PC-3 (cell line): Measurements from ENCODE around the gene FBXO44. TPM values are rescaled to one million over a fixed set of nuclear protein-coding genes. Genes with fewer than 3 reads are reported as not detected.

Experiments
- ATAC-seq: fragments of 200-7000 bp; cut with Tn5 transposase; 2 replicates; pipeline ENCODE4 v1.9.1; 2020; ENCODE audit warnings: mild to moderate bottlenecking, moderate library complexity
- BruUV-seq: library from RNA; stranded (reverse); fragments of 400-500 nt; replicated peaks from 2 replicates; lab custom pipeline; 2021; lab: Mats Ljungman, UMichigan
- CTCF ChIA-PET: fragments of 300-600 bp; sonication (Branson Sonifier 250); formaldehyde crosslinking; loops from one replicate; lab custom pipeline; 2022; ENCODE audit warnings: antibody characterized with exemption; lab: Charles Lee
- POLR2A ChIA-PET: fragments of 300-600 bp; sonication (Branson Sonifier 250); formaldehyde crosslinking; loops from one replicate; lab custom pipeline; 2022; ENCODE audit warnings: antibody characterized with exemption; ENCODE audit not compliant: unreplicated experiment; lab: Charles Lee
- DNase-seq: peaks from one replicate; pipeline ENCODE4 v3.0.0-alpha.2; 2015
- H2AFZ ChIP-seq: fragments of 300-600 bp; sonication (generic); 2 replicates; pipeline ENCODE4 v1.6.0; 2016; ENCODE audit warnings: antibody characterized with exemption, low read length
- H3F3A ChIP-seq: fragments of 300-600 bp; sonication (generic); one replicate; pipeline ENCODE4 v1.6.0; 2017; ENCODE audit warnings: antibody characterized with exemption, low read length, control low read depth, mild to moderate bottlenecking; ENCODE audit not compliant: unreplicated experiment
- H3K27ac ChIP-seq: fragments of 300-600 bp; sonication (generic); 2 replicates; pipeline ENCODE4 v1.5.1; 2016; ENCODE audit warnings: mild to moderate bottlenecking, low read length
- H3K27me3 ChIP-seq: fragments of 300-600 bp; sonication (generic); 2 replicates; pipeline ENCODE4 v1.6.1; 2016; ENCODE audit warnings: low read length, mixed read lengths
- H3K36me3 ChIP-seq: fragments of 300-600 bp; sonication (generic); 2 replicates; pipeline ENCODE4 v1.6.1; 2016; ENCODE audit warnings: low read depth, mixed run types, low read length, mixed read lengths
- H3K4me1 ChIP-seq: fragments of 300-600 bp; sonication (generic); 2 replicates; pipeline ENCODE4 v1.5.1; 2016; ENCODE audit warnings: low read length; ENCODE audit not compliant: insufficient read depth
- H3K4me2 ChIP-seq: fragments of 300-600 bp; sonication (generic); 2 replicates; pipeline ENCODE4 v1.6.0; 2016; ENCODE audit warnings: low read length
- H3K4me3 ChIP-seq: fragments of 300-600 bp; sonication (generic); 2 replicates; pipeline ENCODE4 v1.5.1; 2016; ENCODE audit warnings: mild to moderate bottlenecking, low read length, mixed read lengths
- H3K79me2 ChIP-seq: fragments of 300-600 bp; sonication (generic); 2 replicates; pipeline ENCODE4 v1.6.1; 2017; ENCODE audit warnings: low read length, mixed read lengths
- H3K9ac ChIP-seq: fragments of 300-600 bp; sonication (generic); 2 replicates; pipeline ENCODE4 v1.6.0; 2016; ENCODE audit warnings: mild to moderate bottlenecking, low read length
- H3K9me2 ChIP-seq: fragments of 300-600 bp; sonication (generic); replicated peaks from 2 replicates; pipeline ENCODE4 v1.6.1; 2016; ENCODE audit warnings: mixed run types, low read length, mixed read lengths
- H3K9me3 ChIP-seq: fragments of 300-600 bp; sonication (generic); 2 replicates; pipeline ENCODE4 v1.6.1; 2016; ENCODE audit warnings: low read length, mixed read lengths
- H4K20me1 ChIP-seq: fragments of 300-600 bp; sonication (generic); 2 replicates; pipeline ENCODE4 v1.6.1; 2016; ENCODE audit warnings: low read length, mixed read lengths
- CTCF ChIP-seq: fragments of 300-600 bp; sonication (generic); conservative IDR thresholded peaks from 2 replicates; pipeline ENCODE4 v1.5.1; 2017; ENCODE audit warnings: antibody characterized with exemption, low read depth, mild to moderate bottlenecking, low read length
- EZH2 ChIP-seq: fragments of 300-600 bp; sonication (generic); IDR thresholded peaks from one replicate; pipeline ENCODE4 v1.6.1; 2017; ENCODE audit warnings: antibody characterized with exemption, mild to moderate bottlenecking, low read length; ENCODE audit not compliant: unreplicated experiment
- EZH2phosphoT487 ChIP-seq: fragments of 300-600 bp; sonication (generic); IDR thresholded peaks from 2 replicates; pipeline ENCODE4 v1.6.1; 2018; ENCODE audit warnings: mild to moderate bottlenecking, antibody characterized with exemption, low read length, borderline replicate concordance
- intact Hi-C: fragments of 100-400 bp; cut with micrococcal nuclease; formaldehyde crosslinking; loops from 2 replicates; pipeline ENCODE4 v1.9.0; 2023
- total RNA-seq: library from RNA; depleted of rRNA; stranded (reverse); fragments of >200 nt; gene quantifications from 2 replicates; pipeline ENCODE4 v1.2.3, GENCODE V29; 2014

FBXO44 gene
- total RNA-seq, 1 experiment from 2014 or later = 23.5 TPM

- Histone ChIP-seq H3K4me3 (peak overlapping the region; percentile 33; the same call in 1 of the 2 replicates), H3K79me2 (no peaks in the 10 kb centered on the region), H2AFZ (no peak overlapping the region; the same call in 1 of the 2 replicates), H3K9me2 (no peaks in the 10 kb centered on the region), H3K9me3 (no peaks in the 10 kb centered on the region), H3K36me3 (no peaks in the 10 kb centered on the region), H3K27me3 (no peaks in the 10 kb centered on the region), H3F3A (no peaks in the 10 kb centered on the region), H3K4me2 (peak overlapping the region; percentile 71), H3K9ac (no peak overlapping the region), H4K20me1 (no peaks in the 10 kb centered on the region), H3K4me1 (peaks cover 21% of the 10 kb centered on the region), H3K27ac (no peak overlapping the region)
- no TSS peak for BruUV-seq
- DNase-seq (no peak), ATAC-seq (no peak)
- TF ChIP-seq CTCF = no peak
- no peak for TF ChIP-seq EZH2
- no peak for TF ChIP-seq EZH2phosphoT487
- ChIA-PET CTCF (interaction anchor here (0.6 to 1.0 kb wide), 4 partner anchors 70 to 1917 kb away, joined by 3 to 6 read pairs (median 4); no protein-coding TSS in a partner anchor), POLR2A (no interaction called here)
- intact Hi-C loops = loop anchor here (10.0 kb wide), 1 partner anchor 365 kb away; no protein-coding TSS in a partner anchor
Observed at GRCh38 chr1:11649624-11650330, 4.9 kb upstream of the FBXO44 start.

- peak overlapping the region; percentile 33; the same call in 1 of the 2 replicates for H3K4me3 ChIP-seq
- ChIA-PET CTCF (interaction anchor here (0.6 to 1.0 kb wide), 4 partner anchors 69 to 1918 kb away, joined by 3 to 6 read pairs (median 4); no protein-coding TSS in a partner anchor), POLR2A (no interaction called here)
- H3K4me1 ChIP-seq = peaks cover 23% of the 10 kb centered on the region
- TF ChIP-seq CTCF (peak; percentile 76), EZH2 (no peak), EZH2phosphoT487 (peak; percentile 73)
- no peaks in the 10 kb centered on the region for H3K36me3 ChIP-seq
- no peaks in the 10 kb centered on the region for H4K20me1 ChIP-seq
- no peak overlapping the region for H3K27ac ChIP-seq
- H3K79me2 ChIP-seq = peaks cover 3% of the 10 kb centered on the region
- no TSS peak for BruUV-seq
- peak; percentile 75 for DNase-seq
- H3K27me3 ChIP-seq = no peaks in the 10 kb centered on the region
- no peaks in the 10 kb centered on the region for H3F3A ChIP-seq
- H2AFZ ChIP-seq = peak overlapping the region; percentile 56
- H3K4me2 ChIP-seq = peak overlapping the region; percentile 71
- no peaks in the 10 kb centered on the region for H3K9me3 ChIP-seq
- no peak overlapping the region for H3K9ac ChIP-seq
- intact Hi-C loops = no loop called here
- peak; percentile 24 for ATAC-seq
- no peaks in the 10 kb centered on the region for H3K9me2 ChIP-seq
Observed at GRCh38 chr1:11650331-11650991, 4.2 kb upstream of the FBXO44 start.
